Liver (tissue), 9 donors: ENCODE measurements around the gene ARHGAP28. TPM values are rescaled to one million over a fixed set of nuclear protein-coding genes. Genes with fewer than 3 reads are reported as not detected.

Source experiments
- DNase-seq: peaks from one replicate; pipeline ENCODE4 v3.0.0-alpha.2; 2017; ENCODE audit warnings: low spot score
- H3K27ac ChIP-seq, 2 donors: one replicate each; pipeline ENCODE4 v1.7.0; 2013; ENCODE audit warnings: inconsistent platforms in 2 of 2, low read length in 2 of 2, control low read depth in 1 of 2, low read depth in 1 of 2, mild to moderate bottlenecking in 1 of 2
- H3K27me3 ChIP-seq, 4 donors: one replicate each; pipeline versions ENCODE4 v1.6.1 to v1.7.0; 2013; ENCODE audit warnings: low read length in 3 of 4, inconsistent platforms in 1 of 4, mild to moderate bottlenecking in 1 of 4, moderate library complexity in 1 of 4; ENCODE audit not compliant: control insufficient read depth in 4 of 4, insufficient read depth in 4 of 4
- H3K36me3 ChIP-seq, 4 donors: one replicate each; pipeline versions ENCODE4 v1.6.1 to v1.7.0; 2013; ENCODE audit warnings: low read length in 3 of 4, mild to moderate bottlenecking in 3 of 4, low read depth in 1 of 4, moderate library complexity in 1 of 4; ENCODE audit not compliant: control insufficient read depth in 4 of 4, insufficient read depth in 3 of 4
- H3K4me1 ChIP-seq, 4 donors: one replicate each; pipeline versions ENCODE4 v1.6.1 to v1.7.0; 2013; ENCODE audit warnings: low read length in 3 of 4, mild to moderate bottlenecking in 3 of 4, moderate library complexity in 1 of 4; ENCODE audit not compliant: control insufficient read depth in 4 of 4, insufficient read depth in 4 of 4
- H3K4me3 ChIP-seq, 3 donors: one replicate each; pipeline versions ENCODE4 v1.6.1 to v1.7.0; 2013; ENCODE audit warnings: low read length in 3 of 3, control low read depth in 1 of 3, low read depth in 1 of 3, mild to moderate bottlenecking in 1 of 3
- H3K9ac ChIP-seq, 2 donors: one replicate each; pipeline ENCODE4 v1.7.0; 2013; ENCODE audit warnings: low read length in 2 of 2, mild to moderate bottlenecking in 2 of 2, moderate library complexity in 2 of 2, control low read depth in 1 of 2, low read depth in 1 of 2
- H3K9me3 ChIP-seq, 4 donors: one replicate each; pipeline versions ENCODE4 v1.6.1 to v1.7.0; 2013; ENCODE audit warnings: low read length in 3 of 4; ENCODE audit not compliant: control insufficient read depth in 4 of 4
- ATF3 ChIP-seq: IDR thresholded peaks from 2 replicates; pipeline ENCODE4 v1.6.1; 2016; ENCODE audit warnings: antibody characterized with exemption
- GABPA ChIP-seq, 2 donors: IDR thresholded peaks in 1 of 2; conservative IDR thresholded peaks in 1 of 2; 2 replicates each; pipeline ENCODE4 v1.6.1; 2016; ENCODE audit warnings: antibody characterized with exemption in 2 of 2, mild to moderate bottlenecking in 1 of 2, moderate library complexity in 1 of 2
- HNF4A ChIP-seq, 2 donors: conservative IDR thresholded peaks; 2 replicates each; pipeline ENCODE4 v1.6.1; 2016; ENCODE audit warnings: antibody characterized with exemption in 2 of 2, mild to moderate bottlenecking in 2 of 2
- HNF4G ChIP-seq: IDR thresholded peaks from 2 replicates; pipeline ENCODE4 v1.6.1; 2016; ENCODE audit warnings: antibody characterized with exemption
- JUND ChIP-seq, 2 donors: IDR thresholded peaks; 2 replicates each; pipeline ENCODE4 v1.6.1; 2016; ENCODE audit warnings: antibody characterized with exemption in 2 of 2
- RAD21 ChIP-seq, 2 donors: IDR thresholded peaks; 2 replicates each; pipeline ENCODE4 v1.6.1; 2016; ENCODE audit warnings: antibody characterized with exemption in 2 of 2, mild to moderate bottlenecking in 2 of 2
- REST ChIP-seq: IDR thresholded peaks from 2 replicates; pipeline ENCODE4 v1.6.1; 2016; ENCODE audit warnings: antibody characterized with exemption, mild to moderate bottlenecking
- RXRA ChIP-seq, 2 donors: IDR thresholded peaks; 2 replicates each; pipeline ENCODE4 v1.6.1; 2017 to 2018; ENCODE audit warnings: antibody characterized with exemption in 2 of 2, mild to moderate bottlenecking in 1 of 2
- SP1 ChIP-seq: IDR thresholded peaks from 2 replicates; pipeline ENCODE4 v1.6.1; 2018; ENCODE audit warnings: antibody characterized with exemption, mild to moderate bottlenecking
- TAF1 ChIP-seq: conservative IDR thresholded peaks from 2 replicates; pipeline ENCODE4 v1.6.1; 2016; ENCODE audit warnings: antibody characterized with exemption, mild to moderate bottlenecking
- YY1 ChIP-seq: IDR thresholded peaks from 2 replicates; pipeline ENCODE4 v1.6.1; 2016; ENCODE audit warnings: antibody characterized with exemption, mild to moderate bottlenecking
- WGBS: extraction: QIAGEN DNeasy Blood & Tissue Kit; methylation state at CpG from one replicate; pipeline ENCODE4 v1.1.7; 2013; 5-methylcytosine and 5-hydroxymethylcytosine counted together
- polyA plus RNA-seq, 2 donors: library from polyadenylated mRNA; stranded (reverse) in 1 of 2; unstranded in 1 of 2; fragments of 200-250 nt in 1 of 2; fragments of >200 nt in 1 of 2; fragmentation: Nextera tagmentation in 1 of 2; extraction: Ambion mirVana in 1 of 2; gene quantifications; one replicate each; pipeline versions ENCODE4 v1.2.1 to v1.2.3, GENCODE V29; 2013 to 2015
- total RNA-seq, 2 donors: library from RNA; depleted of rRNA; stranded (reverse); fragments of >200 nt; gene quantifications; one replicate each; pipeline ENCODE4 v1.2.3, GENCODE V29; 2014
- TF ChIP-seq, protein P1 (sequence below): IDR thresholded peaks from 2 replicates; pipeline ENCODE4 v1.6.1; 2016; ENCODE audit warnings: antibody characterized with exemption
- TF ChIP-seq, protein P2 (sequence below): IDR thresholded peaks from 2 replicates; pipeline ENCODE4 v1.6.1; 2016; ENCODE audit warnings: antibody characterized with exemption
- TF ChIP-seq, protein P3 (sequence below): fragments of 150-350 bp; IDR thresholded peaks from 2 replicates; pipeline ENCODE4 v1.5.1; 2017; ENCODE audit warnings: improper control_type of control experiment, low read depth, low read length; ENCODE audit not compliant: missing input control
- donor health status: healthy.
- donor health status: healthy.
- donor health status: healthy.
- donor health status: healthy.
- donor health status: healthy.

ARHGAP28 gene
- total and polyA plus RNA-seq, 4 donors = 0.14 to 2.1 (median 0.69) TPM

- TF ChIP-seq, protein P1, sequence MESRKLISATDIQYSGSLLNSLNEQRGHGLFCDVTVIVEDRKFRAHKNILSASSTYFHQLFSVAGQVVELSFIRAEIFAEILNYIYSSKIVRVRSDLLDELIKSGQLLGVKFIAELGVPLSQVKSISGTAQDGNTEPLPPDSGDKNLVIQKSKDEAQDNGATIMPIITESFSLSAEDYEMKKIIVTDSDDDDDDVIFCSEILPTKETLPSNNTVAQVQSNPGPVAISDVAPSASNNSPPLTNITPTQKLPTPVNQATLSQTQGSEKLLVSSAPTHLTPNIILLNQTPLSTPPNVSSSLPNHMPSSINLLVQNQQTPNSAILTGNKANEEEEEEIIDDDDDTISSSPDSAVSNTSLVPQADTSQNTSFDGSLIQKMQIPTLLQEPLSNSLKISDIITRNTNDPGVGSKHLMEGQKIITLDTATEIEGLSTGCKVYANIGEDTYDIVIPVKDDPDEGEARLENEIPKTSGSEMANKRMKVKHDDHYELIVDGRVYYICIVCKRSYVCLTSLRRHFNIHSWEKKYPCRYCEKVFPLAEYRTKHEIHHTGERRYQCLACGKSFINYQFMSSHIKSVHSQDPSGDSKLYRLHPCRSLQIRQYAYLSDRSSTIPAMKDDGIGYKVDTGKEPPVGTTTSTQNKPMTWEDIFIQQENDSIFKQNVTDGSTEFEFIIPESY = no peak
- TF ChIP-seq HNF4G (no peak), SP1 (no peak), ATF3 (no peak), TAF1 (no peak), GABPA (IDR thresholded peaks at IDR 0.05 in 1 of 2, conservative IDR thresholded peaks at IDR 0.05 in 1 of 2) (no peak)
- TF ChIP-seq, protein P2, sequence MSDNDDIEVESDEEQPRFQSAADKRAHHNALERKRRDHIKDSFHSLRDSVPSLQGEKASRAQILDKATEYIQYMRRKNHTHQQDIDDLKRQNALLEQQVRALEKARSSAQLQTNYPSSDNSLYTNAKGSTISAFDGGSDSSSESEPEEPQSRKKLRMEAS = no peak
These were observed 130.3 kb downstream of the ARHGAP28 start (continued) for GRCh38 chr18:6859676-6860422.

GRCh38 chr18:6860804-6861448, 131.4 kb downstream of the ARHGAP28 start:
- H3K27me3 ChIP-seq = no peaks in the 10 kb centered on the region
- H3K9me3 ChIP-seq = no peaks in the 10 kb centered on the region
- no peak overlapping the region for H3K9ac ChIP-seq
- no peaks in the 10 kb centered on the region for H3K4me1 ChIP-seq
- TF ChIP-seq, protein P3, sequence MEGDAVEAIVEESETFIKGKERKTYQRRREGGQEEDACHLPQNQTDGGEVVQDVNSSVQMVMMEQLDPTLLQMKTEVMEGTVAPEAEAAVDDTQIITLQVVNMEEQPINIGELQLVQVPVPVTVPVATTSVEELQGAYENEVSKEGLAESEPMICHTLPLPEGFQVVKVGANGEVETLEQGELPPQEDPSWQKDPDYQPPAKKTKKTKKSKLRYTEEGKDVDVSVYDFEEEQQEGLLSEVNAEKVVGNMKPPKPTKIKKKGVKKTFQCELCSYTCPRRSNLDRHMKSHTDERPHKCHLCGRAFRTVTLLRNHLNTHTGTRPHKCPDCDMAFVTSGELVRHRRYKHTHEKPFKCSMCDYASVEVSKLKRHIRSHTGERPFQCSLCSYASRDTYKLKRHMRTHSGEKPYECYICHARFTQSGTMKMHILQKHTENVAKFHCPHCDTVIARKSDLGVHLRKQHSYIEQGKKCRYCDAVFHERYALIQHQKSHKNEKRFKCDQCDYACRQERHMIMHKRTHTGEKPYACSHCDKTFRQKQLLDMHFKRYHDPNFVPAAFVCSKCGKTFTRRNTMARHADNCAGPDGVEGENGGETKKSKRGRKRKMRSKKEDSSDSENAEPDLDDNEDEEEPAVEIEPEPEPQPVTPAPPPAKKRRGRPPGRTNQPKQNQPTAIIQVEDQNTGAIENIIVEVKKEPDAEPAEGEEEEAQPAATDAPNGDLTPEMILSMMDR = no peak
- TF ChIP-seq REST (no peak), JUND (IDR thresholded peaks at IDR 0.05) (no peak), YY1 (no peak), RAD21 (IDR thresholded peaks at IDR 0.05) (no peak), RXRA (IDR thresholded peaks at IDR 0.05) (no peak), TAF1 (no peak), ATF3 (no peak), HNF4A (conservative IDR thresholded peaks at IDR 0.05) (no peak)
- TF ChIP-seq, protein P2 = no peak
- TF ChIP-seq, protein P1 = no peak
- no peak for DNase-seq
- WGBS = 77% methylated on average over 4 of the region's 4 CpGs
- no peak overlapping the region for H3K4me3 ChIP-seq
- no peaks in the 10 kb centered on the region for H3K36me3 ChIP-seq
- no peak overlapping the region for H3K27ac ChIP-seq
